Spleen (tissue), 11 donors: ENCODE data around the gene KRTAP4-4. TPM values are rescaled to one million over a fixed set of nuclear protein-coding genes. Genes with fewer than 3 reads are reported as not detected.
"Not testable (repeated sequence)": the region's sequence is repeated elsewhere in the genome, so short reads cannot be mapped to it uniquely, and the experiment has no call there.

ENCODE experiments used
- DNase-seq: peaks from one replicate; pipeline ENCODE4 v3.0.0-alpha.2; 2020
- H3K27ac ChIP-seq, 8 donors: fragments of 200-600 bp; sonication (generic) in 7 of 8; 1 replicate in 4 of 8; 2 replicates in 4 of 8; pipeline versions ENCODE4 v1.5.0 to v1.8.0; 2016 to 2021; ENCODE audit warnings: inconsistent platforms in 4 of 8, mild to moderate bottlenecking in 4 of 8, moderate library complexity in 1 of 8
- H3K27me3 ChIP-seq, 7 donors: fragments of 200-600 bp; sonication (generic) in 6 of 7; replicated peaks in 1 of 7; 1 replicate in 4 of 7; 2 replicates in 3 of 7; pipeline versions ENCODE4 v1.5.0 to v1.8.0; 2016 to 2021; ENCODE audit warnings: inconsistent platforms in 3 of 7, mild to moderate bottlenecking in 1 of 7
- H3K36me3 ChIP-seq, 6 donors: fragments of 200-600 bp; sonication (generic) in 5 of 6; 1 replicate in 4 of 6; 2 replicates in 2 of 6; pipeline versions ENCODE4 v1.5.0 to v1.8.0; 2016 to 2021; ENCODE audit warnings: inconsistent platforms in 2 of 6
- H3K4me1 ChIP-seq, 6 donors: fragments of 200-600 bp; sonication (generic) in 5 of 6; 1 replicate in 3 of 6; 2 replicates in 3 of 6; pipeline versions ENCODE4 v1.5.0 to v1.8.0; 2016 to 2021; ENCODE audit warnings: inconsistent platforms in 3 of 6
- H3K4me3 ChIP-seq, 8 donors: fragments of 200-600 bp; sonication (generic) in 7 of 8; 1 replicate in 4 of 8; 2 replicates in 4 of 8; pipeline versions ENCODE4 v1.5.0 to v1.8.0; 2016 to 2021; ENCODE audit warnings: inconsistent platforms in 4 of 8, mild to moderate bottlenecking in 4 of 8, moderate library complexity in 2 of 8
- H3K9me3 ChIP-seq, 8 donors: fragments of 200-600 bp; sonication (generic) in 7 of 8; 1 replicate in 4 of 8; 2 replicates in 4 of 8; pipeline versions ENCODE4 v1.5.0 to v1.8.0; 2016 to 2021; ENCODE audit warnings: inconsistent platforms in 4 of 8
- POLR2A ChIP-seq, 3 donors: fragments of 450-650 bp; IDR thresholded peaks; one replicate each; pipeline ENCODE4 v1.5.1; 2017; ENCODE audit warnings: antibody characterized with exemption in 3 of 3, mild to moderate bottlenecking in 1 of 3
- POLR2AphosphoS5 ChIP-seq, 3 donors: sonication (generic); formaldehyde crosslinking; IDR thresholded peaks; one replicate each; pipeline ENCODE4 v1.5.1; 2017; ENCODE audit warnings: antibody characterized with exemption in 3 of 3
- WGBS, 5 donors: extraction: QIAGEN DNeasy Blood & Tissue Kit in 3 of 5; methylation state at CpG; one replicate each; pipeline versions ENCODE4 v1.1.5 to v1.1.7; 2013 to 2018; 5-methylcytosine and 5-hydroxymethylcytosine counted together
- intact Hi-C: fragments of 100-400 bp; cut with DNase I; formaldehyde crosslinking; loops from one replicate; pipeline ENCODE4 v1.15.0; 2023; ENCODE audit warnings: low total_unique reads
- polyA plus RNA-seq, 3 donors: library from polyadenylated mRNA; stranded (reverse); fragments of 200-250 nt; gene quantifications; one replicate each; pipeline ENCODE4 v1.2.1, GENCODE V29; 2013
- total RNA-seq, 7 donors: library from RNA; depleted of rRNA in 3 of 7; stranded (reverse); fragments of >200 nt in 3 of 7; fragmentation: NEBNext Ultra II Directional in 4 of 7; extraction: Animal tissue kit (Norgen Biotek cat#: 25700) in 4 of 7; gene quantifications; one replicate each; pipeline versions ENCODE4 v1.1.0 to v1.2.1, GENCODE V29; 2016 to 2021
- TF ChIP-seq, protein P1 (sequence below), 11 experiments: fragments of 200-600 bp in 7 of 11; fragments of 450-650 bp in 4 of 11; sonication (generic) in 4 of 11; IDR thresholded peaks in 8 of 11; conservative IDR thresholded peaks in 3 of 11; 1 replicate in 7 of 11; 2 replicates in 4 of 11; pipeline versions ENCODE4 v1.4.0 to v1.8.0; 2016 to 2021; ENCODE audit warnings: antibody characterized with exemption in 11 of 11, inconsistent platforms in 4 of 11, mild to moderate bottlenecking in 1 of 11
- donor health status: healthy with polysubstance abuse.
- donor health status: DM: no; HTN: no; CAD: no; lungs with moderate emphysema.
- donor health status: DM: no; HTN: no; CAD: no.
- donor health status: Bipolar disorder and iron deficiency.
- donor health status: healthy.
- donor health status: DM: no; HTN: no; CAD: no.
- donor health status: DM: yes; HTN: yes; CAD: no.

The KRTAP4-4 gene
- total and polyA plus RNA-seq, 10 donors = not detected

DNA sequence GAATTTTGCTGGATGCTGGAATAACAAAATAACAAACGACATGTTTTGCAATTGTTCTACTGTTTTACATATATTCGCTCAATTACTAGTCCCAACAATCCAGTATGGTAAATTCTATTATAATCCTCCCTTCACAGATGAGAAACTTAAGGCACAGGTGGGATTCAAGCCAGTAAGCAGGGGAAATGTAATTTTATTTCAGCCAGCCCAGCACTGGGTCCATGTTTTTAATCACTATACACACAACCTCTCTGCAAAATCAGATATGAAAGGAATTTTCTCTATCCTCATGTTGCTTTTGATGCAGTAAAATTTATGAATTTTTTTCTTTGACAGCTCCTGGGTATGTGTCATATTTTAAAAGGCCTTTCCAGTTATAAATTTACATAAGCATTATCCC, 15.3 kb downstream of the KRTAP4-4 start:
- intact Hi-C loops = no loop called here
- Histone ChIP-seq H3K36me3 (no peaks in the 10 kb centered on the region), H3K4me1 (no peaks in the 10 kb centered on the region), H3K27me3 (peaks cover 0 to 4% (median 0%) of the 10 kb centered on the region in 7 donors), H3K9me3 (peaks cover 0 to 40% (median 26%) of the 10 kb centered on the region in 8 donors), H3K27ac (no peak overlapping the region), H3K4me3 (no peak overlapping the region)
- DNase-seq = no peak
- TF ChIP-seq POLR2A (IDR thresholded peaks at IDR 0.05) (no peak), POLR2AphosphoS5 (IDR thresholded peaks at IDR 0.05) (no peak)
- TF ChIP-seq, protein P1, sequence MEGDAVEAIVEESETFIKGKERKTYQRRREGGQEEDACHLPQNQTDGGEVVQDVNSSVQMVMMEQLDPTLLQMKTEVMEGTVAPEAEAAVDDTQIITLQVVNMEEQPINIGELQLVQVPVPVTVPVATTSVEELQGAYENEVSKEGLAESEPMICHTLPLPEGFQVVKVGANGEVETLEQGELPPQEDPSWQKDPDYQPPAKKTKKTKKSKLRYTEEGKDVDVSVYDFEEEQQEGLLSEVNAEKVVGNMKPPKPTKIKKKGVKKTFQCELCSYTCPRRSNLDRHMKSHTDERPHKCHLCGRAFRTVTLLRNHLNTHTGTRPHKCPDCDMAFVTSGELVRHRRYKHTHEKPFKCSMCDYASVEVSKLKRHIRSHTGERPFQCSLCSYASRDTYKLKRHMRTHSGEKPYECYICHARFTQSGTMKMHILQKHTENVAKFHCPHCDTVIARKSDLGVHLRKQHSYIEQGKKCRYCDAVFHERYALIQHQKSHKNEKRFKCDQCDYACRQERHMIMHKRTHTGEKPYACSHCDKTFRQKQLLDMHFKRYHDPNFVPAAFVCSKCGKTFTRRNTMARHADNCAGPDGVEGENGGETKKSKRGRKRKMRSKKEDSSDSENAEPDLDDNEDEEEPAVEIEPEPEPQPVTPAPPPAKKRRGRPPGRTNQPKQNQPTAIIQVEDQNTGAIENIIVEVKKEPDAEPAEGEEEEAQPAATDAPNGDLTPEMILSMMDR (IDR thresholded peaks at IDR 0.05 in 8 of 11, conservative IDR thresholded peaks at IDR 0.05 in 3 of 11) = no peak
- WGBS, 5 donors = 87 to 95% (median 94%) methylated on average over 2 of the region's 2 CpGs

DNA sequence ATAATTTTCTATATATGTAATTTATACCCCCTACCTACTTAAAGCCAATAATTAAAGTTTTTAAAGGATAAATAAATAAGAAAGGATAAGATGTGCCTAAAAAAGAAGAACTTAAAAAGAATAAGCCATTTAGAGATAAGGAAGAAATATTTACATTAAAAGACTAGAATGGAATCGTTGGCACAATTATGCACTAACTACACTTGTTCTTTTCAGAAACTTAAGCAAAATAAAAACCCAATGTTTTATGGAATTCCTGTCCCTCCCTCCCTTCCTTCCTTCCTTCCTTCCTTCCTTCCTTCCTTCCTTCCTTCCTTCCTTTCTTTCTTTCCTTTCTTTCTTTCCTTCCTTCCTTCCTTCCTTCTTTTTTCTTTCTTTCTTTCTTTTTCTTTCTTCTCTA, 15.7 kb downstream of the KRTAP4-4 start:
- peaks cover 0 to 45% (median 30%) of the 10 kb centered on the region in 8 donors for H3K9me3 ChIP-seq
- no peak for DNase-seq
- intact Hi-C loops = no loop called here
- WGBS, 5 donors = 79 to 95% (median 95%) methylated on average over 1 of the region's 1 CpG
- TF ChIP-seq, protein P1 (IDR thresholded peaks at IDR 0.05 in 8 of 11, conservative IDR thresholded peaks at IDR 0.05 in 3 of 11) = no peak
- no peak for TF ChIP-seq POLR2AphosphoS5 (IDR thresholded peaks at IDR 0.05)
- no peak for TF ChIP-seq POLR2A (IDR thresholded peaks at IDR 0.05)
- H3K4me3 ChIP-seq = no peak overlapping the region
- H3K27ac ChIP-seq = no peak overlapping the region
- no peaks in the 10 kb centered on the region for H3K36me3 ChIP-seq
- no peaks in the 10 kb centered on the region for H3K4me1 ChIP-seq
- H3K27me3 ChIP-seq = peaks cover 0 to 7% (median 0%) of the 10 kb centered on the region in 7 donors

DNA sequence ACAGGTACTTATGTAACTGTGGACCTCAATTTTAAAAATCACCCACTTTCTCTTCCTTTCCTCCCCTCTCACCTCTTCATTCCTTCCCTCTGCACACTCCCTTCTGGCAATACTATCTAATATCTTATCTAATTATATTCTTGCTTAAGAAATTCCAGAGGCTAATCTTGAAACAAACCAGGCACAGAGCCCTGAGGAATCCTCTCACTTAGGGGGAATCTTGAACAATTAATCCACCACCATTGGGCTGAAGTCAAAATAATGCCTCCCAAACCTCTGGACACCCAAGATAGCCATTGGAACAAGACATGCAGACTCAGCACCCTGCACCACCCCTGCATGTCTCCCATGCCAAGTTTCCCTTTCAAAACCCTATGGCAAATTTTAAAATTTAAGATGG, 19.2 kb downstream of the KRTAP4-4 start:
- no peaks in the 10 kb centered on the region for H3K36me3 ChIP-seq
- TF ChIP-seq, protein P1 (IDR thresholded peaks at IDR 0.05 in 8 of 11, conservative IDR thresholded peaks at IDR 0.05 in 3 of 11) = no peak
- no peak for TF ChIP-seq POLR2AphosphoS5 (IDR thresholded peaks at IDR 0.05)
- intact Hi-C loops = no loop called here

DNA sequence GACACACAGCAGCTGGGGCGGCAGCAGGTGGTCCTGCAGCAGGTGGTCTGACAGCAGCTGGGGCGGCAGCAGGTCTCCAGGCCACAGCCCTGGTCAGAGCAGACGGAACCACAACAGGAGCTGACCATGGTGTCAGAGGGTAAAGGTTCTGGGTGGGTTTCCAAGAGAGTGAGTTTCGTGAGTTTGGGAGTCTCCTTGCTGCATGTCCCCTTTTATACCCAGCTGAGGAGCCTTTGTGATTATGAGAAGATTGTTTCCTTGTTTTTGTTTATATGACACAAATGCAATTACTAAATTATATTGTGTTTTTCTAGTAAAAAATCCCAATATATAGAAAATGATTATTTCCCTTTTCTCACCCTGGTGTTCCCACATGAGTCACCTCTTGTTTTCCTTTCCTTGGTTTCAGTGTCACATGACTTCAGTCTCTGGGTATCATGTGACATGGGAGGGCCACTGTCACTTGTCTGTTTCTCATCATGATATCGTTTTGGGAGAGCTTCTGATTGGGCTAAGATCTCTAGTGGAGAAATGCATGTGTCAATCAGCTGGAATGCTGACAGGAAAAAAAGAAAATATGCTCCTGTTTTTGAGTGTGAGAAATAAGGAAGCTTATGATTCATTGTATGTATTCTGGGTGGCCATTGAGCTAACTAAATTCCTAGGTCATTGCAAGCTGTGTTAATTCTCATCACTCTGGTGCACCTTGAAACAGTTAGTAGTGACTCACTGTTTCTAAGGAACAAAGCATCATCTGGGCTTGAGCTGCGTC, 20.0 kb downstream of the KRTAP4-4 start, which contains the start of gene KRTAP4-6:
Gene KRTAP4-6 (minus strand): TSS at position 185 of the 772 bp plus-strand sequence. CDS start 57 bp downstream, at position 128.
- H3K27ac ChIP-seq = no peak within 1 kb of the TSS
- TF ChIP-seq POLR2A (IDR thresholded peaks at IDR 0.05) = no peak
- TF ChIP-seq, protein P1 (IDR thresholded peaks at IDR 0.05 in 8 of 11, conservative IDR thresholded peaks at IDR 0.05 in 3 of 11) = no peak
- no peak for TF ChIP-seq POLR2AphosphoS5 (IDR thresholded peaks at IDR 0.05)
- H3K4me3 ChIP-seq = no peak within 1 kb of the TSS
- no peaks in the 10 kb centered on the region for H3K36me3 ChIP-seq
- H3K27me3 ChIP-seq = peaks cover 0 to 7% (median 0%) of the 10 kb centered on the region in 7 donors
- DNase-seq = no peak
- intact Hi-C loops = no loop called here
- peaks cover 0 to 49% (median 35%) of the 10 kb centered on the region in 8 donors for H3K9me3 ChIP-seq
- no peaks in the 10 kb centered on the region for H3K4me1 ChIP-seq
- WGBS, 5 donors = 83 to 92% (median 86%) methylated on average over 6 of the region's 6 CpGs

More for the DNA sequence above, 19.2 kb downstream of the KRTAP4-4 start:
- no peak for DNase-seq
- H3K4me3 ChIP-seq = no peak overlapping the region
- H3K4me1 ChIP-seq = no peaks in the 10 kb centered on the region
- no peak overlapping the region for H3K27ac ChIP-seq
- H3K9me3 ChIP-seq = peaks cover 0 to 49% (median 35%) of the 10 kb centered on the region in 8 donors
- peaks cover 0 to 7% (median 0%) of the 10 kb centered on the region in 7 donors for H3K27me3 ChIP-seq

DNA sequence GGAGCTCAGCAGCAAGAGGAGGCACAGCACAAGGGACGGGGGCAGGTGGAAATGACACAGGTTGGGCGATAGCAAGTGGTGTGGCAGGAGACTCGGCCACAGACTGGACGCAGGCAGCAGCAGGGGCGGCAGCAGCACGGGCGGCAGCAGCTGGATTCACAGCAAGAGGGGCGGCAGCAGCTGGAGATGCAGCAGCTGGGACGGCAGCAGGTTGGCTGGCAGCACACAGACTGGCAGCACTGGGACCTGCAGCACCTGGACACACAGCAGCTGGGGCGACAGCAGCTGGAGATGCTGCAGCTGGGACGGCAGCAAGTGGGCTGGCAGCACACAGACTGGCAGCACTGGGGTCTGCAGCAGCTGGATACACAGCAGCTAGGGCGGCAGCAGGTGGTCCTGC, 20.7 kb downstream of the KRTAP4-4 start:
- DNase-seq, intact Hi-C loops: not testable (repeated sequence)

More for the DNA sequence above, 20.7 kb downstream of the KRTAP4-4 start:
- H3K4me3 ChIP-seq, H3K36me3 ChIP-seq, H3K4me1 ChIP-seq, H3K27ac ChIP-seq, H3K27me3 ChIP-seq: not testable (repeated sequence)
- WGBS, 5 donors = 88 to 95% (median 89%) methylated on average over 11 to 12 of the region's 12 CpGs
- peaks cover 0 to 49% (median 35%) of the 10 kb centered on the region in 8 donors for H3K9me3 ChIP-seq
